Panc1 (cell line): Measurements from ENCODE around the gene EIF4E1B. TPM values are rescaled to one million over a fixed set of nuclear protein-coding genes. Genes with fewer than 3 reads are reported as not detected.

Experiments
- ATAC-seq: fragments of 200-7000 bp; cut with Tn5 transposase; 2 replicates; pipeline ENCODE4 v1.9.1; 2020; ENCODE audit warnings: mild to moderate bottlenecking, moderate library complexity
- BruUV-seq: library from RNA; stranded (reverse); fragments of 400-500 nt; replicated peaks from 2 replicates; lab custom pipeline; 2021; lab: Mats Ljungman, UMichigan
- CTCF ChIA-PET: fragments of 300-600 bp; sonication (Branson Sonifier 250); formaldehyde crosslinking; loops from one replicate; lab custom pipeline; 2022; ENCODE audit warnings: antibody characterized with exemption; lab: Charles Lee
- POLR2A ChIA-PET: fragments of 300-600 bp; sonication (Branson Sonifier 250); formaldehyde crosslinking; loops from one replicate; lab custom pipeline; 2022; ENCODE audit warnings: antibody characterized with exemption; lab: Charles Lee
- DNase-seq: peaks from one replicate; pipeline ENCODE4 v3.0.0-alpha.2; 2010; ENCODE audit warnings: low read depth, low spot score
- H3K27ac ChIP-seq: 2 replicates; pipeline ENCODE4 v1.5.1; 2011; ENCODE audit warnings: mild to moderate bottlenecking, low read length, inconsistent platforms
- H3K27me3 ChIP-seq: fragments of 200-500 bp; sonication (Bioruptor generic); 2 replicates; pipeline ENCODE4 v1.6.0; 2014; ENCODE audit warnings: low read length, inconsistent platforms; ENCODE audit not compliant: control insufficient read depth, insufficient read depth
- H3K36me3 ChIP-seq: fragments of 200-500 bp; sonication (Bioruptor generic); 2 replicates; pipeline ENCODE4 v1.5.1; 2014; ENCODE audit warnings: inconsistent platforms, mild to moderate bottlenecking, low read length, moderate library complexity; ENCODE audit not compliant: control insufficient read depth, insufficient read depth
- H3K4me1 ChIP-seq: 2 replicates; pipeline ENCODE4 v1.5.1; 2011; ENCODE audit warnings: inconsistent platforms, mild to moderate bottlenecking, low read length, moderate library complexity; ENCODE audit not compliant: control insufficient read depth, insufficient read depth
- H3K4me3 ChIP-seq, 2 experiments: 2 replicates each; pipeline ENCODE4 v1.5.1; 2011 to 2012; ENCODE audit warnings: low read depth in 2 of 2, low read length in 2 of 2, mild to moderate bottlenecking in 2 of 2, inconsistent platforms in 1 of 2, moderate library complexity in 1 of 2
- H3K9me3 ChIP-seq: fragments of 200-500 bp; sonication (Bioruptor generic); 2 replicates; pipeline ENCODE4 v1.5.1; 2014; ENCODE audit warnings: low read depth, mild to moderate bottlenecking, inconsistent platforms, low read length, moderate library complexity; ENCODE audit not compliant: control insufficient read depth, insufficient read depth
- CTCF ChIP-seq: fragments of 450-650 bp; IDR thresholded peaks from 2 replicates; pipeline ENCODE4 v1.5.1; 2017; ENCODE audit warnings: mild to moderate bottlenecking
- POLR2AphosphoS5 ChIP-seq: IDR thresholded peaks from 2 replicates; pipeline ENCODE4 v1.6.1; 2012; ENCODE audit warnings: mild to moderate bottlenecking, low read depth, low read length, moderate library complexity
- REST ChIP-seq, 2 experiments: IDR thresholded peaks; 2 replicates each; pipeline ENCODE4 v1.6.1; 2011 to 2012; ENCODE audit warnings: low read depth in 2 of 2, control low read depth in 1 of 2, low read length in 1 of 2, mild to moderate bottlenecking in 1 of 2, moderate library complexity in 1 of 2; ENCODE audit not compliant: insufficient read depth in 1 of 2
- SIN3A ChIP-seq: IDR thresholded peaks from 2 replicates; pipeline ENCODE4 v1.6.1; 2012; ENCODE audit warnings: low read depth, mild to moderate bottlenecking, low read length, moderate library complexity, borderline replicate concordance; ENCODE audit not compliant: insufficient read depth
- TCF7L2 ChIP-seq: IDR thresholded peaks from 2 replicates; pipeline ENCODE4 v1.6.1; 2011; ENCODE audit warnings: mild to moderate bottlenecking, low read depth, low read length, inconsistent platforms
- in situ Hi-C: cut with HindIII; loops from 2 replicates; pipeline ENCODE4 v1.10.0; 2016; ENCODE audit warnings: low sequenced_read_pairs, low pct_unique_long_range_greater_than_20kb
- intact Hi-C: fragments of 100-400 bp; cut with micrococcal nuclease; formaldehyde crosslinking; loops from one replicate; pipeline ENCODE4 v1.10.0; 2022; ENCODE audit not compliant: unreplicated experiment
- total RNA-seq: library from RNA; stranded (reverse); gene quantifications from one replicate; pipeline ENCODE4 v1.2.1, GENCODE V29; 2021; ENCODE audit not compliant: unreplicated experiment

EIF4E1B gene
- total RNA-seq, 1 experiment from 2014 or later = not detected

GRCh38 chr5:176690911-176691310 lies 60.4 kb downstream of the EIF4E1B start:
- no peaks in the 10 kb centered on the region for H3K9me3 ChIP-seq
- no peak for TF ChIP-seq REST (IDR thresholded peaks at IDR 0.05; ENCODE audit: insufficient read depth in 1 of 2, low read depth in 2 of 2, low read length in 1 of 2)
- TF ChIP-seq TCF7L2 = no peak
- no peak for TF ChIP-seq CTCF
- no peak for TF ChIP-seq POLR2AphosphoS5
- TF ChIP-seq SIN3A = no peak
- ATAC-seq = no peak
- H3K27me3 ChIP-seq = no peaks in the 10 kb centered on the region
- no peaks in the 10 kb centered on the region; the same call in 1 of the 2 replicates for H3K4me1 ChIP-seq
- no TSS peak for BruUV-seq
- CTCF ChIA-PET = no interaction called here
- no peak for DNase-seq
- POLR2A ChIA-PET = no interaction called here
- H3K36me3 ChIP-seq = no peaks in the 10 kb centered on the region
- no peak overlapping the region for H3K4me3 ChIP-seq
- H3K27ac ChIP-seq = no peak overlapping the region
- in situ Hi-C loops (no loop called here), intact Hi-C loops (no loop called here)

GRCh38 chr5:176691524-176691923 lies 61.0 kb downstream of the EIF4E1B start:
- no peak overlapping the region for H3K4me3 ChIP-seq
- no peaks in the 10 kb centered on the region; the same call in 1 of the 2 replicates for H3K4me1 ChIP-seq
- POLR2A ChIA-PET = no interaction called here
- no peak for DNase-seq
- no peak for TF ChIP-seq SIN3A
- TF ChIP-seq REST (IDR thresholded peaks at IDR 0.05; ENCODE audit: insufficient read depth in 1 of 2, low read depth in 2 of 2, low read length in 1 of 2) = no peak
- TF ChIP-seq TCF7L2 = no peak
- no peak for TF ChIP-seq CTCF
- no peak for TF ChIP-seq POLR2AphosphoS5
- H3K9me3 ChIP-seq = no peaks in the 10 kb centered on the region
- H3K27ac ChIP-seq = no peak overlapping the region
- intact Hi-C loops (no loop called here), in situ Hi-C loops (no loop called here)
- CTCF ChIA-PET = no interaction called here
- H3K36me3 ChIP-seq = no peaks in the 10 kb centered on the region
- no peaks in the 10 kb centered on the region for H3K27me3 ChIP-seq
- no peak for ATAC-seq
- BruUV-seq = no TSS peak
